Stimulated activated CD8-positive, alpha-beta memory T cell treated with anti-CD3 and anti-CD28 coated beads, Interleukin-15, amount 100 ng/mL, for 24 hours (primary cell): Measurements from ENCODE around the gene ANO10.
"Not testable (repeated sequence)": the region's sequence is repeated elsewhere in the genome, so short reads cannot be mapped to it uniquely, and the experiment has no call there.

Experiments
- DNase-seq: peaks from one replicate; pipeline ENCODE4 v3.0.0-alpha.2; 2020; ENCODE audit warnings: low read depth

Gene ANO10

DNA sequence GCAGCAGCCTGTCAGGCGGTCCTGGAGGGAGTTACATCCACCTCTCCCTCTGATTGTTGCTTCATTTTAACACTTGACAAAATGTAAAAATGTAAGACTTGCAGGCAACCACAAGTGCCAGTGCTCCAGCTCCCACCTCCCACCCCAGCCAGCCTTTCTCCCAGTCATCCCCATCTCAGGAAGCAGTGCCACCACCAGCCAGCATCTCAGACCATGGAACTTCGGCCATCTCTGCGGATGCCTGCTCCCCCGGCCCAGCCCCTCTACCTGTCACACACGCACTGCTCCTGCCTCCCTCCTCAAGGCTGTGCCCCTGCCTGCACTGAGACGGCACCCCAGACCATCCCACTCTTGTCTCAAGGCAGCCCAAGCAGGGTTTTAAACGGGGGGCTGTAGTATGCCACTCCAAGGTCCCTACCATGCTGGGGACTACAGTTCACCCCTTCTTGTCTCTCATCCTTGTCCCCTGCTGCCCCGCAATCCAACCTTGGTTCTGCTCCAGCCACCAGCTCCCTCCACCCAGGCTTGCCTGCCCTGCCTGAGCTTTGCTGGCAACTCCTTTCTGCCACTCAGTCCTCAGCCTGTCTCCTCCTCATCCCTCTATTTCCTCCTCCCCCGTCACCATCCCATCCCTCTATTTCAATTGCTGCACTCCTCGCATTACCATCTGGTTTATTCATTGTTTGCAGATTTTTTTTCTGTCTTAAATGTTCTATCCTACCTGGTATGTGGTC is 249.6 kb downstream of the ANO10 start:
- no peak for DNase-seq

DNA sequence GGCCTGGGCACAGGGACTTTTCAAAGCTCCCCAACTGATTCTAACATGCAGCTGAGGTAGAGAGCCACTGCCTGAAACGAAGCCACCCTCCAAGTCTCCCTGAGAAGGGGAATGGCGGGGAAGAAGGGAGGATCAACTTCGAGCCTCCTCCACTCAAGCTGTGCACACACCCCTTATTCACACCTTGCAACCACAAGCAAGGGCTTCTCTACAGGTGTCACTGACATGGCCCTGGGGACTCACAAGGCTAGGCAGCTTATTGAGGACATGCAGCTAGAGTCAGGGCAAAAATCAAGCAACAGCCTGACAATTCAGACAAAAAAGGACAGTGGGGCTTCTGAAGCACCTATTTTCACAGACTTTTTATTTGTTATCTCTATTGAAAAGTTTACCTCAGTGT is 250.3 kb downstream of the ANO10 start:
- DNase-seq, result no peak

DNA sequence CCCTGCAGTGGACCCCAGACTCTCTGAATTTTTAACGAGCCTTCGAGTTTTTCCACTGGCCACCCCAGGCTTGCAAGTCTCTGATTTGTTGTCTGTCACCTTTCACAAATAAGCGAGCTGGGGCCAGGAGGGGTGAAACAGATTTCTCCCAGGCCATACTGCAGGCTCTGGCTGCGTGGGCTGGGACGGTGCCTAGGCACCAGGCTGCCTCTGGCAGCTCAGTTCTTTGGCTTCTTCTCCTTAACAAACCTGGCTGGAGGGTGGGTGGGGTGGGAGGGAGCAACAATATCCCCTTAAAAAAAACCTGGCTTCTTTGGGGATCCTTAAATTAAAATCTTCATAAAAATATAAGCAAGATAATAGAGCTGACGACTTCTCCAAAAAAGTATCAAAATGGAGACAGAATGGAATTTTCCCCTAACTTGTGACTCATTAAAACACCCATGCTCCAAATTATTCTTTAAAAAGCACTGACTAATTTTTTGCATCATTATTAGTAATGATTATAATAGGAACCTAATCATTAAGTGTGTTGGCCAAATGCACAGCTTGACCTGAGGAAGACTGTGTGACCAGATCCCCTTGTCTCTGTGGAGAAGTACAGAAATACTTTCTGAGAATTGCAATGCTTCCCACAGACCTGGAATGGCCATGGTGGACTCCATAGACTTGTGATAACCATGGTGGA is 251.4 kb downstream of the ANO10 start:
- DNase-seq, result no peak

DNA sequence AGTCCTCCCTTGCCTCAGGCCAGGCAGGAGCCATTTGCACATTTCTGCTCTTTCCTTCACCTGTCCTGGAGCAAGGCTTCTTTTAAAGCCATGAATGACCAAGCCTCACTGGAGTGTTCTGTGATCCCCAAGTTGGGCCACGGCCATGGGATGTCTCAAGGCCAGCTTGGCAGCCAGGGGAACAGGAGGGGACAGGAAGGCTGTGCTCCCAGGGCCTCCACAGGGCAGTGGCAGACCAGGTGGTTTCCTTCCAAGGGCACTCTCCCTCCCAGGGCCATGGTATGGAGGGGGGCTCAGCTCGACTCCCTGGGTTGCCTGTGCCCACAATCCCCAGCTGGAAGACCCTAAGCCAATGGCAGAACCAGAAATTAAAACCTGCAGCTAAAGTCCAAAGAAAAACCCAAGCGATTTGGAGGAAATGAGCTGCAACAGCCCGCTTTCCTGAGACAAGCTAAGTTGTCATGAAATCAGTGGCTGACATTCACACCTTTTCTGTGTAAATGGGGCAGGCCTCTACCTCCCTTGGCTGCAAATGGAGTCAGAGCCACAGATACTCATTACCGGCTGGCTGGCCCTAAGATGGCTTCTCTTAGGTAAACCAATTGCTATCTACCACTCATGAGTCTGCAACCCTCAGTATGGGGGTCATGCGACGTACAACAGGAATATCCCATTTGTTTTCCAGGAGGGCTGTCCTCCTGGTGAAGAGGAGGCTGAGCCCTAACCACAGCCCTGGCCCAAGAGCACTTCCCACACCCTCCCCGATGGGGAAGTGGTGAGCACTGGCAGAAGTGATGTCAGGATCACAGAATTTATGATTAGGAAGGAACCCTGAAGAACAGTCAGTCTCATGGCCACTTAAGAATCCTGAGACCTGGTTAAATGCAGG is 252.2 kb downstream of the ANO10 start:
- DNase-seq, result no peak

DNA sequence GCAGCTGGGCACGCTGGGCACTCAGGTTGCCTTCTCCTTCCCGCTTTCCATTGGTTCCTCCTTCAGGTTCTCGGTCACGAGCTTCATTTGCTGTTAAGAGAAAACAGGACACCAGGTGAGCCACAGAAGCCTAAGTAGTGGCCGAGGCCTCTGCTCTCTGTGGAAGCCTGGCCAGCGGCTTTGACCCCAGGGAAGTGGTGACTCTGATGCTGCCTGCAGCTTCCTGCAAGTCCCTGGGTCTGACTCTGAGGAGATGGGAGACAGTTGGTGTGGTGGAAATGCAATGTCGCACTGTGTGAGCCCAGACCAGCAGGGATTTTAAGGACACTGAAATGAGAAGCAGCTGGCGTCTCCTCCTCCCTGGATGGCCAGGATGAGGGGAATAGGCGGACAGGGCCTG is 254.9 kb downstream of the ANO10 start:
- DNase-seq, result no peak

DNA sequence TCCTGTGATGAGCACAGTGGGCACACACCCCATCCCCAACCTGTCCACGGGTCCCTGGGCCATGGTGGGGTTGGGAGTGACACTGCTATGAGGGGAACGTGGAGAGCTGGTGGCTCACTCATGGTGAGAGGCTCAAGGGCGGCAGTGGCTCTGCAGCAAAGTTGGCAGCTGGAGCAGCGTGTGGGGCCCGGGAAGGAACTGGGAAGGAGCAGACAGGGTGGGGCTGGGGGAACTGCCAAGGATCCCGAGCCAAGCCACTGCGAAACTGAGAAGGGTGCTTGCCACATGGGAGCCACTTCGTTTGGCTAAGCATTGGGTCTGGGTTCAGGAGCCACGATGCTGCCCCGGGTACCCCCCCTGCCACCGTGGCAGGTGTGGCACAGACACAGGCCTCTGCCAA is 255.3 kb downstream of the ANO10 start:
- DNase-seq, result no peak

DNA sequence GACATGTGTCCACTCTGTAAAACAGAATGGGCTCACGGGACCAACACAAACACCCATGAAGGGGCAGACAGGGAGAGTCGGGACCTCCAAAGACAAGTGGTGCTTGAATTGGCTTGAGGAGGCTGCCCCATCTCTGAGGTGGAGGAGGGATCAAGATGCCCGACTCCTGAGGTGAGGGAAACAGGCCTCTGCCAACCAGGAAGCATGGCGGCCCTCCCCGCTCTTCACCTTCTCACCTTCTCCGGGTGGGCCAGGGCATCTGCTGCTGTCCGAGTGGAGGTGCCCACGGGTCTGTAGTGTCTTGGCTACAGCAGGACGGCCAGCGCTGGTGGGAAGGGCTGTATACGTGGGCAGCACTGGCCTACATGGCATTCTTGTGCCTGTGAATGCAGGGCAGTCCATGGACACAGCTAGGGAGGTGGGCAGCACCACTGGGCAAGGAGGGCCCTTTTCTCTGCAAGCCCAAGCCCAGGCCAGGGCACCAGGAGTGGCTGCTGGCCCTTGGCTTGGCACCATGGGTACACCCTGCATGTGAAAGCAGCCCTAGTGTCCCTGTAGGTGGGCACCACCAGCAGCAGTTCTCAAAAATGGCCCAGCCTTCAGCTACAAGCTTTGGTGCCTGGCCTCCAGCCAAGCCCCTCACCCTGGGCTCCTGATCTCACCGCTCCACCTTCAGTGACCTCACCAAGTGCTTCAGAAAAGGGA is 256.1 kb downstream of the ANO10 start:
- no peak for DNase-seq

DNA sequence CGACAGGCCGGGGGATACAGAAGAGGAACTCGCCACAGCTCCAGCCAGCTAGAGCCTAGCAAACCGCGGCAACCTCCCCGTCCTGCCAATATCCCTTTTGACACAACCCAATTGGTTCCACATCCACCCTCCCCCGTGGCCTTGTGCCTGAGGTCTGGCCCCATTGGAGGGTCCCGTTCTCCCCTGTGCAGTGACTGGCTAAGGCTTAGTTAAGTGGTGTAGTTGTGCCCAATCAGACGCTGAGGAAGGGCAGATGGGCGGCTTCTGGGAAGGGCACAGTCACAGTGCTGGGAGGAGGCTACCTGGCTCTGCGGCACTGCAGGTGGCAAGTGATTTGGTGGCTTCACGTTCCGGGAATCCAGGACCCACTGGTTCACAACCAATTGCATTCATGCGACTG is 256.9 kb downstream of the ANO10 start:
- no peak for DNase-seq

DNA sequence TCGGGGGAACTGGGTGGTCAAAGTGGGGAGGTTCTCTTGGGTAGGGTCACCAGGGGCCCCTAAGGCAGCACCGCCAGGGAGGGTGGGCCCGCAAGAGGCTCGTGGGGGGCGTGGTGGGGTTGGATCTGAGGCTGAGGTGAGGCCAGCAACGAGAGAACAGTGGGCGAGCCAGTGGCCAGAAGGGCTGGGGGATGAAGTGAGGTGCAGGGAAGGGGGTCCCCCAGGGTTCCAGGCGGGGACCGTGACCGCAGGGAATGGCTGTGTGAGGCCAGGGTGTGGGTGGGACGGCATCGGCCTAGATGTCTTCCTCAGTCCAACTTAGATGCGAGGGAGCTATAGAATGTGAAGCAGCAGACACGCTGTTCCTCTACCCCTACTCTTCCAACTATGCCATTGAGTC is 257.3 kb downstream of the ANO10 start:
- DNase-seq, result no peak

DNA sequence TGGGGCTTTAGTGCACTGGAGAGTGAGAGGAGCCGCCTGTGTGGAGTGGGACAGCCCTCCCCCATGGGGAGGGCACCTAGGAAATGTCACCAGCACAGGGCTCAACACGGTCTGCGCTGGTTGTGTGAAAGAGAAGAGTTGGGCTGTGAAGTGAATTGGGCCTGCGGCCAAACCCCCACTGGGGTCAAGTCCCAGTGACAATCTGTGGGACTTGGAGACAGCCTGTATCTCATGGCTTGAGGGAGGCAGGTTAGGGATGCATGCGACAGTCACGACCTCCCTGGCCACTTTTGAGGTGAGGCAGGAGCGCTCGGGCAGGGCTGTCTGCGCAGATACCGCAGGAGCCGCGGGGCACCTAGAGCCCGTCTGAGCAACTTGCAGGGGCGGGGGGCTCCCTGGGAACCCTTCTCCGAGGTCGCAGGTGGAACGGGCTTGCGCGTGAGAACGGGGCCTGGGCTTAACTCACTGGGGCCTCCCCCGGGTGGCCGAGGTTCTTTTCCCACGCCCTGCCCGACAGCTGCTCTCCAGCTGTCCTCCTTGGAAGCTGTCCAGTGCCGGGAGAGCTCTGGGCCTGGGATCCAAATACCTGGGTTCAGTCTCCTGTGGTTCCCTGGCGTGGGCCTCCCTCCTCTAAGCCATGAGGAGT is 258.1 kb downstream of the ANO10 start:
- no peak for DNase-seq

DNA sequence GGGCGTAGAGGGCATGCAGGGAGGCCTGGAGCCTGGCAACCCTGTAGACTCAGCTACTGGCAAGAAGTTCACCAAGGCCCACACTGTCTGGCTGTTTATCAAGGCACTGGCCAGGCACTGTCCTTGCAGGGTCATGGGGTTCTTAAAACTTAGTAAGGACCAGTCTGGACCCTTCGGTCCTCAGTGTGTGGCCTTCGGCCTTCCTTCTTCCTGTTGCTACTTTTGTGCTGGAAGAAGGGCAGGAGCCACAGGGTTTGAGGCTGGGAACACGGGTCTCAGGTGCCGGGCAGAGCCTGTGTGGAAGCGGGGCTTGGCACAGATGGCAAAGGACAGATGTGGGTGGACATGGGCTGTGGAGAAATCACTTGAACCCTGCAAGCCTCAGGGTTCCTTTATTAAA is 258.9 kb downstream of the ANO10 start:
- DNase-seq, result no peak

DNA sequence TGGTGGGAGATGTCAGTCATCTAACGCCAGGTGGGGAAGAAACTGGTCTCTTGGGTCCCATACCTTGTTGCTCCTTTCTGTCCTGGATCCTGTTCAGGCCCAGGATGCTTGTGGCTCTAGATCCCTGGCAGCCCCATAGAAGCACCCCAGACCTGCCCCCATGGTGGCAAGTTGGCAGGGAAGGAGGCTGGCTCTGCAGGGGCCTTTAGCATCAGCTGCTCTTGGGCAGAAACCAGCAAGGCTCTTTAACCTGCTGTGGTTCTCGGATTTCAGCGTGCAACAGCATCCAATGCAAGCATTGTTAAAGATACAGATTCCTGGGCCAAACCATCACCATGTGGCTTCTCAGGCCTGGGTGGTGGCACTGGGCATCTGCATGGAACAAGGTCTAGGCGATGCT is 259.6 kb downstream of the ANO10 start:
- DNase-seq, result no peak

DNA sequence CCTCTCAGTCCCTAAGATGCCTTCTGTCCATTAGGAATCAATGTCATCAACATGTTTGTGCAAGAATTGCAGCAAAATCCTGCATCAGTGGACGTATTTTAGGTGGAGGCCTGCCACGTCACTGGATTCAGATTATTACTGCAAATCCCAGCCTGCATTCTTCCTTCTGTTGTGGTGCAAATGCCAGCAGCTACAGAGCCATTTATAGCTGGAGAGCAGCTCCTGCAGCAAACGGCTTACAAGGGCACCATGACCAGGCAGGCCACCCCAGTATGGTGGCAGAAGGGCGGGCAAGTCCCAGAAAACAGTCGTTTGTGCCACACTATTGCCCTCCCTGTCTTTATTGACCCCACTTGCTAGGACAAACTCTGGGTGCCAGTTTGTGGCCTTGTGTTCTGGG is 260.7 kb downstream of the ANO10 start:
- DNase-seq, result no peak

DNA sequence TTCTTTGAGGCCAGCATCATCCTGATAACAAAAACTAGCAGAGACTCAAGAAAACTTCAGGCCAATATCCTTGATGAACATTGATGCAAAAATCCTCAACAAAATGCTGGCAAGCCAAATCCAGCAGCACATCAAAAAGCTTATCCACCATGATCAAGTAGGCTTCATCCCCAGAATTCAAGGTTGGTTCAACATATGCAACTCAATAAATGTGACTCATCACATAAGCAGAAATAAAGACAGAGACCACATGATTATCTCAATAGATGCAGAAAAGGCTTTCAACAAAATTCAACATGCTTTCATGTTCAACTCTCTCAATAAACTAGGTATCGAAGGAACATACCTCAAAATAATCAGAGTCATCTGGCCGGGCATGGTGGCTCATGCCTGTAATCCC is 265.8 kb downstream of the ANO10 start:
- not testable (repeated sequence) for DNase-seq

DNA sequence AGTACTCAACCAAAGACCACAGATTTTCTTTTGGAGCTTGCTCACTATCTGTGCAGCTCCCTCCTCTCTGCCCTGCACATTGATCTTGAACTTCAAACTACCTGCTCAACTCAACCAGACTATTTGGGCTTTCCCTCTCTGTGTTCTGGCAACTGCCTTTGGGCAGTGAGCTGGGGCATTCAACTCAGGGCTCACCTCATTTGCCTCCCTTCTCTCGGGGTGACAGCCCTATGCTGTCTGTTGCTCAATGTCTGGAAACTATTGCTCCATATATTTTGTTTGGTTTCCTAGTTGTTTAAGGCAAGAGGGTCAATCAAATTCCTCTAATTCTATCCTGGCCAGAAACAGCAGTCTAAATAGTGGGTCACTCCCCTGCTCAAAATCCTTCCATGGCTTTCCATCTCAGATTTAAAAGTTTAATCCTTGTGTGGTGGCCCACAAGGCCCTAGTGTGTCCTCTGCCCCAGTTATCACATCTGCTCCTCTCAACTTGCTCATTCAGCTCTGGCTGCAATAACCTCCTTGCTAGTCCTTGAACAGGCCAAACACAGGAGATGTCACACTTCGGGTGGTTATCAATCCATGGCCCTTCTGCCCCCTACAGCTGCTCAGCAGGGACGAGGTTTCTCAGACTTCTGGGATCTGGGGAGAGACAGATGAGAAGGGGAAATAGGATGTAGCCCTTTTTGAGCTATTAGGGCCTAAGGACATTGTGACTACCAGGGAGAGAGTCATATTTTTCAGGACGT is 267.7 kb downstream of the ANO10 start:
- DNase-seq, result no peak

DNA sequence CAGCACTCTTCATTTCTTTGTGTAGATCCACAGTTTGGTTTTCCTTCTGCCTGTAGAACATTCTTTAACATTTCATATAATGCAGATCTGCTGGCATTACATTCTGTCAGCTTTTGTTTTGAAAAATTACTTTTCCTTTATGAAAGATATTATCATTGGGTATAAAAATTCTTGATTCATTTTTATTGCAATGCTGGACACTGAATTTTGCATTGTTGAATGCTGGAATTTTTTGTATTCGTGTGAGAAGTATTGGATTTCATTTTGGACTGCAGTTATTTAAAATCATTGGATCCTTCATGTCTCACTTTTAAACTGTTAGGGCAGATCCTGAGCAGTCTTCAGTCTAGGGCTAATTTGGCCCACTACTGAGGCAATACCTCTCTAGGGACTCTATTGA is 268.4 kb downstream of the ANO10 start:
- DNase-seq, result no peak

DNA sequence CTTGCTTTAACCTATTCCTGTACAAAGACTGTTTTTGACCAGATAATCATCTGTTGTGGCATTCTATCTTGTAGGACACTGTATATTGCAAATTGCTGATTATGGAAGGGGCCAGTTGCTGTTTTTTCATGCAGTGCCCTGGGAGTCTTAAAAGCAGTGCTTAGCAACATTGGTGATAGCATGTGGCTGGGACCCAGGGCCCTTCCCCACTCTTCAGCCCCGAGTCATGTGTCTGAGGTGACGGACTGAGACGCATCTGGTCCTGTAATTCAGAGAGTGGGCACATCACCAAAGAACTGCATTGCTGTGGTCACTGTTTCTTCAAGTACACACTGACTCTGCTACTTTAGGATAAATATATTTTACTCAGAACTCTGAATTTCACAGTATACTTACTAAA is 272.1 kb downstream of the ANO10 start:
- no peak for DNase-seq

DNA sequence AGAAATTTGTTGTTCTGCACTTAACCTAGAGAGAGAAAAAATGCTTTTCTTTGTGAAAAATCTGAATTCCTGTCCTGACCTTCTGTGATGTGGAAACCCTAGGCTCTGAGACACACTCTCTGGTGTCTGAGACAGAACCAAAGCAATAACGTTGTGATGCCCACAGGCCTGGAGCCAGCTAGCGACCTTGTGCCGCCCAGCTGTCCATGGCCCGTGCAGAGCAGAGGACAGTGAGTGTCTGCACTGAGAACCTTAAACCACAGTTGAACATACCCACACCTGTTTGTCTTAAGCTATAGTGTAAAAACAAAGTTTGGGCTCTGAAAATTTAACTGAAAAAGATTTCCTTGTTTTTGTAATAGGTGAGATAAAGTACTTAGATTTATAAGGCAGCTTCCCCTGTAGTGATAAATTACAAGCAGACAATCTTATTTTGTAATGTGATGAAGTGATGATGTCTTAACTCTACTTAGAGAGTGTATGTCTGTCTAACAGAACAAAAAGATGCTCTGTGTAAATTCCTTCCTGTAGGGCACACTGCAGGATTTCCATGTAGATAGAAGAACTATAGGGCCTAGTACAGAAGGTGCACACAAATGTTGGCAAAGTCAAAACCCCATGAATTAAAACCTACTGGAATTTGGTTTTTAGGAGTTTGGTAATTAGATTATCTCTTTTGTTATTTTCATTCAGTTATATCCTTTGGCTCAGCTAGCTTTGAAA is 272.8 kb downstream of the ANO10 start:
- DNase-seq, result no peak

DNA sequence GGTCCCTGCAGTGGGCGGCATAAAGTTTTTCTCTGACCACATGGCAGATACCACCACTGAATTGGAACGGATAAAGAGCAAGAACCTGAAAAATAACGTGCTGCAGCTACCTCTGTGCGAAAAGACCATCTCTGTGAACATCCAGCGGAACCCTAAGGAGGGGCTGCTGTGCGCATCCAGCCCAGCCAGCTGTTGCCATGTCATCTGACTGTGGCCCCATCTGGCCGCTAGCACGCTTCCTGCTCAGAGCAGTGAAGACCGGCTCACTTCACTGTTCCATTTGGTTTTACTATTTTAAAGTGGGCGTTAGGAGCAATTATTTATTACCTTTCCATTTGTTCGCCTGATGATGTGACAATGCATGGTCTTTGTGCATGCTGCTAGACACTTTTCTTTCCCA is 273.5 kb downstream of the ANO10 start:
- DNase-seq, result no peak

DNA sequence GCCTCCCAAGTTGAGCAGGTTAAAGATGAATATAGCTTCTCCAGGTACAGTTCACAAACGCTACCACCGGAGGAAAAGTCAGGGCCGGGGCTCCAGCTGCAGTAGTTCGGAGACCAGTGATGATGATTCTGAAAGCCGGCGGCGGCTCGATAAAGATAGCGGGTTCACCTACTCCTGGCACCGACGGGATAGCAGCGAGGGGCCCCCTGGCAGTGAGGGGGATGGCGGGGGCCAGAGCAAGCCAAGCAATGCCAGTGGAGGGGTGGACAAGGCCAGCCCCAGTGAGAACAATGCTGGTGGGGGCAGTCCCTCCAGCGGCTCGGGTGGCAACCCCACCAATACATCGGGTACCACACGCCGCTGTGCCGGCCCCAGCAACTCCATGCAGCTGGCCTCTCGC is 274.0 kb downstream of the ANO10 start:
- no peak for DNase-seq
